Suppressor macrophage treated with lipopolysaccharide for 4 hours (primary cell): ENCODE measurements around the gene FEV.

Experiments used
- DNase-seq: peaks from one replicate; pipeline ENCODE4 v3.0.0-alpha.2; 2020

The FEV gene

DNA sequence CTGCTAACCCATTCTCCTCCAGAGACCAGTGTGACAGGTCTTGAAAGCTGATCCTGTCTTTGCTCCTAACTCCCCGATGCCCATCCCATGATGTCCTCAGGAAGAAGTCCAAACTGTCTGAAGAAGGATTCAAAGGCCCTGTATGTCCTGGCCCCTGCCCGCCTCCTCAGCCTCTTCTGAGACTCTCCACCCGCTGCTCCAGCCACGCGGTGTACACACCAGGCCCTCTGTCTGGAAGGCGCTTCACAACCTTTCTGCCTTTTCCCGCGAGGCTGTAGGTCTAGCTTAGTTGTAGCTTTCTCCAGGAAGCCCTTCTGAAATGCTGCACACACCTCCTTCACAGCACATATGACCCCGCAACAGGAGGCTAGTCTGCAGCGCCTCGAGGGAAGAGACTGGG is 31.7 kb upstream of the FEV start:
- no peak for DNase-seq

GRCh38 chr2:219010873-219011272 is 25.9 kb upstream of the FEV start:
- DNase-seq, result no peak

DNA sequence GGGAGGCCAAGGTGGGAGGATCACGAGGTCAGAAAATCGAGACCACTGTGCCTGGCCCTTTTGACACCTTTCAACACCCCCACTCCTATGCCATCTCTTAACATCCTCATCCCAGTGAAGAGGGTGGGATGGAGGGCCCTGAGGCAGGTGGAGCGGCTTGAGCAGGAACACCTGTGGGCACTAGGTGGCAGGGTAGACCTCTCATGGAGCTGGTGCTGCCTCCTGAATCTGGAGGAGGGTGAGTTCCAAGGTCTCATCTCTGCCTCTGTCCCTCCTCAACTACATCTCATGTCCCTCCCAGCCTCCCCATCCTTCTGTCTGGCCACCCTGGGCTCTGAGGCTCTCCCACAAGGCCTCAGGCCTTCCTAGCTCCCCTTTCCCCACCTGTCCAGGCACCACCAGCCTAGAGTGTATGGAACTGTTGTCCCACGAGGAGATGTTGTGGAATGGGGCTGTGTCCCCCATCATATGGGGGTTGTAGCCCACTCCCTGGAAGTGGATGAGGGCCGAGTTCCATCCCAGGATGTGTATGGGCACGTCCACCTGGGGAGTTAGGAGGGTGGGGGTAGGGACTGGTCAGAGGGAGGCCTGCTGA is 25.3 kb upstream of the FEV start:
- no peak for DNase-seq

- no peak for DNase-seq
Measured at GRCh38 chr2:219009294-219009693, 24.3 kb upstream of the FEV start.

- DNase-seq, result no peak
Measured at GRCh38 chr2:219003979-219004378, 19.0 kb upstream of the FEV start.

DNA sequence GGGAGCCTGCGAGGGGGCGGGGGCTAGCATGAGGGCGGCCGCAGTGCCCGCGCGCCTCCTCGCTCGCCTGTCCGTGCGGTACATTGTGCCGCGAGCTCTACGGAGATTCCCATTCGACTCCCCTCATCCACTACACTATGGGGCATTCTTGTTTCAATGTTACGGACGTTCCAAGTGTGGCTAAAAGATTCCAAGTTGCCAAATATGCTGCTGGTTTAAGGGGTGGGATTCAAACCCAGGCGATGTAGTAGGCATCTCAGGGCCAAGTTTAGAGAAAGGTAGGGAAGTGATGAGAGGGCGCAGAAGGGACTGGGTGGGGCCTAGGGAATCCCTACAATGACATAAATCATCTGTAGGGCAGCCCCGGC is 18.3 kb upstream of the FEV start:
- peak; percentile 27 for DNase-seq

GRCh38 chr2:219002395-219003266 is 17.6 kb upstream of the FEV start:
- no peak for DNase-seq

DNA sequence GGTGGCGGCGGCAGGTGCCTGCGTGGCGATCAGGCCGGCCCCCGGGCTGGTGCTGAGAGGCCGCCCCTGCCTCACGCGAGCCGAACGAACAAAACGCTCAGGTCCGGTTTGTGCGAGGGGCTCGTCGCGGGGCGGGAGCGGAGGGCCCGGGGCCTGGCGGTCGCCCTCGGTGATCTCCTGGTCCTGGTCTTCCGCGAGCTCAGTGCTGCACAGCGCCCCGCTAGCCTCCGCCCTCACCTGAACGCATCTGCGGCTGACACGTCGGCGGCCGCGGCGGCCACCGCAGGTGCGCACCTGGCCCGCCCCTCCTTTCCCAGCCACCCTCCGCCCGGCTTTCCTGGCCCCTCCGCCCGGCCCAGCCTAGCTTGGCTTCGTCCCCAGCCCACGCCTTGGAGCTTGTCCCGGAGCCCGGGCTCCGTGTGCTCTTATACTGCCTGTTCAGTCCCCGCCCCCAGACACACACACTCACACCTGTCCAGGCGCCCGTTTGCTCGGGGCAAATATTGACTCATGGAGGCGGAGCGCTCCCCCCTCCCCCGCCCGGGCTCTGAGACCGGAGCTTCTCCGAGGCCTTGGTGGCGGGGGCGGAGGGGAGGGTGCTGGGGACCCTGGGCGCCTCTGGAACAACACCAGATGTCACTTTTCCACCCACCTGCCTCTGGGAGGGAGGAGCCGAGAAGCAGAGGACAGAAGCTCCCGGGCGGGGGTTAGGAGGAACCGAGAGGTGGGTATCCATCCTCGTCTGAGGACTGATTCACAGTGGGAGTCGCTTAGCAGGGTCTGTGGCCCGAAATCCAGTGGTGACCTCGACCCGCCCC is 16.8 kb upstream of the FEV start:
- no peak for DNase-seq

- no peak for DNase-seq
Measured at GRCh38 chr2:219001100-219001576, 16.2 kb upstream of the FEV start.

DNA sequence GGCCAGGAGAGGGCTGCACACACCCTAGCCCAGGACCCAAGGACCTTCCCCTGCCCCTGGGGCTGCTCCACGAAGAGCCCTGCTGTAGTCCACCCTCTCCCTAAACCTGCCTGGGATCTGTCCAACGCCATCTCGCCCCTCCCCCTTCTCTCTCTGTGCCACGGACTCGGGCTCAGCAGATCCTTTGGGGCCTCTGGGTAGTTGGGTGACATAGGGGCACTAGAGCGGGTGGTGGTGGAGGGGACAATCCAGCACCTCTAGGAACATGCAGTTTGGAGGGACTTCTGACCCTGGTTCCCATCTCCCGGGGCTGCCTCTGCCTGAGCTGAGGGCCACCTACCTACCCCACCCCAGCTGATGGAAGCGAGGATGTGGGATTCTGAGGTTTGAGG is 15.6 kb upstream of the FEV start:
- DNase-seq, result no peak

- DNase-seq, result no peak
Measured at GRCh38 chr2:218999881-219000568, 15.0 kb upstream of the FEV start.

GRCh38 chr2:218999021-218999880 is 14.3 kb upstream of the FEV start:
- DNase-seq, result no peak

GRCh38 chr2:218998414-218999002 is 13.5 kb upstream of the FEV start:
- no peak for DNase-seq

DNA sequence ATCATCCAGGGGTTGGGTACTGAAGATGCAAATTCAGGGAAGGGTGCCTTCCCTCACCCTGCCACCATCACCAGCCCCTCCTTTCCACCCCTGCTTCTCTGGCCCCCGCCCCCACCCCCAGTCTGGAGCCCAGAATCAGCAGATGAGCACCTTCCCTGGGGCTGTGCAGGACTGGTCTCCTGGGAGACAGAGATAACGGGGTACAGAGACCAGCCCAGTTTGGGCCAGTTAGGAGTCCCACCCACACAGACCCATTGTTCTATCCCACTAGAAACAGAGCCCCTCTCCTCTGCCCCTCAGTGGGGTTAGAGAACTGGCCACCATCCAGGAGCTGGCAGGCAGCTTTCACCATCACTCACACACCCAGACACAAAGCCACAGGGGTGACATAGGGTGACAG is 12.7 kb upstream of the FEV start:
- DNase-seq, result no peak

GRCh38 chr2:218996937-218997336 is 12.0 kb upstream of the FEV start:
- no peak for DNase-seq

- DNase-seq, result peak; percentile 89
Measured at GRCh38 chr2:218995972-218996711, 11.2 kb upstream of the FEV start.

- no peak for DNase-seq
Measured at GRCh38 chr2:218995561-218995960, 10.6 kb upstream of the FEV start.

- DNase-seq, result peak; percentile 12
Measured at GRCh38 chr2:218993345-218994315, 8.6 kb upstream of the FEV start, which contains the start of gene CRYBA2. CRYBA2 (minus strand) TSS chr2:218993422; CDS start chr2:218993176, 246 bp downstream.

DNA sequence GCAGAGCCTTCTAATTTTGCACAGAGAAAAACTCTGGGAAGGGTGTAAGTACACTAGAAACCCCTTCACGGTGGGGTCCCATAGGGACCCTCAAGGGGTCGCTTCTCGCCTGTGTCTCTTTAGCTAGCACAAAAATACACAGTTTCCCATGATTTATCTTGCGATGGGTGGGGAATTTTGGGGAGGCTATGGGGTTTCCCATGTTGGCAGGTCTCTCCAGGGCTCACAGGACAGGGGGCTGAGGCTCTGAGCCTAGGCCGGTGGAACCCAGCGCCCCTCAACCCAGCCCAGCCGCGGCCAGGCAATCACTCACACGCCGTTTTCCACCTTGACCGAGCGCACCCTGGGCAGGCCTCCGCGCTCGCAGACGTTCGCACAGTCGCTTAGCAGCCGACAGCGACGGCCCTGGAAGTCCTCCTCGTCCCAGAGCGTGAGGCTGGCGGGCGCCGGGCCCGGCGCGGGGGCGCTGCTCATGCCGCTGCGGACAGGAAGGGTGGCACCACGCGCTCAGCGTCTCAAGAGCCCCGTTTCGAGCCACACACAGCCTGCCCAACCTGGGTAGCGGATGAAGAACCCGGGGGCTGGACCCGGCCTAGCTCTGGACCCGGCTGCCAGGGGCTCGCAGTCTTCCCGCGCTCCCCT is 7.8 kb upstream of the FEV start:
- no peak for DNase-seq
